Skeletal muscle satellite cell (primary cell): ENCODE data around the gene NCF2.

Source experiments
- H3K27me3 ChIP-seq: 2 replicates; pipeline ENCODE4 v1.7.0; 2013; ENCODE audit warnings: low read length; ENCODE audit not compliant: control insufficient read depth, insufficient read depth
- H3K36me3 ChIP-seq: 2 replicates; pipeline ENCODE4 v1.7.0; 2013; ENCODE audit warnings: mild to moderate bottlenecking, control low read depth, low read length; ENCODE audit not compliant: insufficient read depth
- H3K4me1 ChIP-seq: 2 replicates; pipeline ENCODE4 v1.7.0; 2013; ENCODE audit warnings: low read length; ENCODE audit not compliant: control insufficient read depth, insufficient read depth
- H3K4me2 ChIP-seq: 2 replicates; pipeline ENCODE4 v1.7.0; 2013; ENCODE audit warnings: mild to moderate bottlenecking, low read length
- H3K4me3 ChIP-seq: 2 replicates; pipeline ENCODE4 v1.7.0; 2013; ENCODE audit warnings: low read length
- H3K9ac ChIP-seq: 2 replicates; pipeline ENCODE4 v1.7.0; 2013; ENCODE audit warnings: mild to moderate bottlenecking, low read depth, low read length, moderate library complexity
- H3K9me3 ChIP-seq: replicated peaks from 2 replicates; pipeline ENCODE4 v1.7.0; 2013; ENCODE audit warnings: mild to moderate bottlenecking, control low read depth, low read length

Gene NCF2

DNA sequence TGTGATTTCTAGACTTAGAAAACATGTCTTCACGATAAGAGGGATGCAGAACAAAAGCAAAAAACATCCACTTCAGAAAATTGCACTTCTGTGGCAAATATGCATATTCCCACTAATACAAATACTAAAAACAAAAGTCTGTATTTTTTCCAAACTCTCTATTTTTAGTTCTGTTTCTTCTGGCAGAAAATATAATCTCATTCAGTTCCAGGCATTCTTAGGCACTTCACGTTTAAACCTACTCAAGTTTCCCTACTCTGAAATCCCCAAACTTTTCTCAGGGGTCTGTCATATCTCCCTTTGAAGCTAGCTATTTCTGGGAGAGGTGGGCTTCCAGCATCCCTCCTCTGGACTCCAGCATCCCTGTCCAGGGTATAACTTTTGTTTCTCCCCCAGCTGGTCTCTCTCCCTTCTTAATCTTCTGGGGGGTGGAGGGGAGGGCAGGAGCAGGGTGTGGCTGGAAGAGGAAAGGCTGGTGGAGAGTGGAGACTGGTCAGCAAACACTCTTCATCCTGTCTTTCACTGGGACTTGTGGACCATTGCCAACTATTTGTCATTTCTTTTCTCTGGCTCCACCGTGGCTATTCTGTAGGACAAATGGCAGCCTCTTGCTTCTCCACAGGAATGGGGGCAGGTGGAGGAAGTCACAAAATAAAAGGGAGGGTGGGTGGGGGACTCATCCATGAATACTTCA lies 19.6 kb upstream of the NCF2 start:
- Histone ChIP-seq H3K4me2 (peak overlapping the region; percentile 46), H3K27me3 (no peaks in the 10 kb centered on the region), H3K9me3 (no peaks in the 10 kb centered on the region), H3K4me3 (no peak overlapping the region), H3K9ac (peak overlapping the region; percentile 45), H3K4me1 (peaks cover 25% of the 10 kb centered on the region), H3K36me3 (no peaks in the 10 kb centered on the region)

DNA sequence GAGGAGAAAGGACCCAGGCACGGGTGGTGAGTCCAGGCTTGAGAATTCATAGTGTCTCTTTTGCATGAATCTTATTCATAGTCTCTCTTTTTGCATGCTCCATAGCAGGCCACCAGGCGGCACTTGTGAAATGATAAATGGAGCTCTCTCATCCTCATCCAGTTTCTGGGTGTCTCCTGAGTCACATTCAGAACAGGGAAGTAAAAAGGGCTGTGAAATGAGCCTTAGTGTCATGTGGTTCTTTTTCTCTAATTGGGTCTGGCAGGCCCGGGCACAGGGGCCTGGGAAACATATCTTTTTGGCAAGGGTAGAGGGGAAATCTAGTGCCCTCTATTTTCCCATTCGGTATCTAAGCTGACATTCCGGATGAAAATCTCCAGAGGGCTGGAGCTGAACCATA lies 19.1 kb upstream of the NCF2 start:
- Histone ChIP-seq H3K4me3 (no peak overlapping the region), H3K4me1 (peaks cover 27% of the 10 kb centered on the region), H3K9me3 (no peaks in the 10 kb centered on the region), H3K36me3 (no peaks in the 10 kb centered on the region), H3K4me2 (peak overlapping the region; percentile 46), H3K27me3 (no peaks in the 10 kb centered on the region), H3K9ac (peak overlapping the region; percentile 45)

DNA sequence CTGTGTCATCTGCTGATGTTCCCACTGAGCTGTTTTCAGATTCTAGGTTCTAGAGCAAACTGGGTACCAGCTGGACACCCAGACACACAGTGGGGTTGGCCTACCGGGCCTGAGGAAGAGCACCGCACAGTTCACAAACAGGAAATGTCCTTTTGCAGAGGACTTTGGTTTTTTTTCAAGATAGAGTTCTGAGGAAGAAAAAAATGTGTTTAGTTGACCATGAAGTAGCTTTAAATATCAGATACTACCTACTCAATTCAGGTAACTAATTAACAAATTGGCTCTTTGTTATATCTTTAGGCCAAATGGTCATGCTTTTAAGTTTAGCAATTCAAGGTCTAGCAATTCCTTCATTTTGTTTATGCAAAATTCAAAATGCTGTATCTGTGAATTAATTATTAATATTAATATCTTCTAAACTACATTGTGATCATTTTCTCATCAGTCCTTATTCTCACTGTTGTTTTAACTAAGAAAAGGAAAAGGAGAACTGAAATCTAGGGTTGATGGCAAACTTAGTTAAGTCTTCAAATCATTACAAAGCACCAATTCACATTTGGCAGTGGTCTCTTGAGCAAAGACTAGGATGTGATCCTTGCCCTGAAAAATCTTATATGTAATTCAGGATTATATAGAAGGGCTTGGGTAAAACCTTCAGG lies 17.2 kb upstream of the NCF2 start:
- H3K4me3 ChIP-seq, result no peak overlapping the region
- H3K4me1 ChIP-seq, result peaks cover 33% of the 10 kb centered on the region
- H3K4me2 ChIP-seq, result no peak overlapping the region
- no peaks in the 10 kb centered on the region for H3K36me3 ChIP-seq
- H3K27me3 ChIP-seq, result no peaks in the 10 kb centered on the region
- no peaks in the 10 kb centered on the region for H3K9me3 ChIP-seq
- no peak overlapping the region for H3K9ac ChIP-seq

DNA sequence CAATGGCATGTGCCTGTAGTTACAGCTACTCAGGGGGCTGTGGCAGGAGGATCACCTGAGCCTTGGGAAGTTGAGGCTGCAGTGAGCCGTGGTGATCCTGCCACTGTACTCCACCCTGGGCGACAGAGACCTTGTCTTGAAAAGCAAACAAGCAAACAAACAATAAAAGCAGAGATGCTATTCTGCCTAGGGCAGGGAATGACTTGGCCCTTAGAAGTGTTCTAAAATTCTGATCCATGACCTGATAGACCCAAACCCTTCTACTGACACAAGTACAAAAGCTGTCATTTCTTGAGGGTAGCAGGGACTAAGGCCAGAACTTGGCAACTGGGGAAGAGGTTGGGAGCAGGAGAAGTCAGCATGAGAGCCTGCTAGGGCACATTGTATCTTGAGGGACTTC lies 15.6 kb upstream of the NCF2 start:
- Histone ChIP-seq H3K4me2 (no peak overlapping the region), H3K4me3 (no peak overlapping the region), H3K9me3 (no peaks in the 10 kb centered on the region), H3K27me3 (no peaks in the 10 kb centered on the region), H3K4me1 (peaks cover 33% of the 10 kb centered on the region), H3K9ac (no peak overlapping the region), H3K36me3 (no peaks in the 10 kb centered on the region)

DNA sequence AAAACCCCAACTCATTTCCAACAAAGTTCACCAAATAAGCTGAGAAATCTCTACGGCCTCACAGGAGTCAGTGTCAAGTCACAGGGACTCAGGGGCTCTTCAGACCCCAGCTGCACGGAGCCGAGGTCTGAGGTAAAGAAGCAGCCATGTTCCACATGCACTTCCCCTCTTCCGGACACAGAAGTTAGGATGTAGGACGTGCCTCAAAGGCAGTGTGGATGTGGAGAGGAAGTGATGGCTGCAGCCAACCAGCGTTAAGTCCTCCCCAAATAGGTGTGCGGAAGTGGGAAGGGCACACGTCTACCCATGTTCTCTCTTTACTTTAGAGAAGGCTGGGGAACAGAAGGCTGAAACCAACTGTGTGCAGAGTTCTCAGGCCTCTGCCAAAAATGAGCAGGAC lies 14.6 kb upstream of the NCF2 start:
- peaks cover 35% of the 10 kb centered on the region for H3K4me1 ChIP-seq
- no peaks in the 10 kb centered on the region for H3K27me3 ChIP-seq
- H3K4me3 ChIP-seq, result no peak overlapping the region
- H3K4me2 ChIP-seq, result no peak overlapping the region
- no peaks in the 10 kb centered on the region for H3K36me3 ChIP-seq
- H3K9me3 ChIP-seq, result no peaks in the 10 kb centered on the region
- no peak overlapping the region for H3K9ac ChIP-seq

DNA sequence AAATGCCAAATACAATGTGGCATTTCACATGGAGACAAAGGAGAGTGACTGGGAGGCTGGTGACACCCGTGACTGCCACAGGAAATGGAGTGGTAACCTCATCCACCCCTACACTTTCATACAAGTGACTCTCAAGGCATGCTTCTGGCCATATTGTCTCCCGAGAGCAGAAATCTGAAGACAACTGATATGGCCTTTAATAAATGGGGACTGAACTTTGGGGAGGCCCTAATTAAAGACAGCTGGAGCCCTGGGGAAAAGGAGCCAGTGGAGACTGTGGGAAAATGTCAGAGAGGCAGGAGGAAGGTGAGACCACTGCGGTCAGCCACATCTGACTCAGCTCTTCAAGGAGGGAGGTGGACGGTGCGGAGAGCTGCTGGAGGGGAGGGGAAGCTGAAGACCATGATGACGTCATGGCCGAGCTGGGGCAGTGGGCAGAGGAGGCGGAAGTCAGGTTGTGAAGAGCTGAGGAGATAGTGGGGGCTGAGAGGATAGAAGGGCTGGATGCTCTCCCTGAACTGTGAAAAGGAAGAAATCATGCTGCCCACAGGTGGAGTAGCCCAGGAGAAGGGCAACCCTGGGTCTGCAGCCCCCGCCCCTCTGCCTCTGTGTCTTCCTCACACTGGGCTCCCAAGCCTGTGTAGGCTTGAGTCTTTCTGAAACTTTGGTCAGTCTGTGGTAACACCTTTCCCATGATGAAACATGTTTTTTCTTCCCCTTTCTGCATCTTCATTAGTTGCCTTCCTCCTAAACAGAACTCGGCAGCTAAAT lies 14.0 kb upstream of the NCF2 start:
- Histone ChIP-seq H3K36me3 (no peaks in the 10 kb centered on the region), H3K9me3 (no peaks in the 10 kb centered on the region), H3K4me3 (no peak overlapping the region), H3K4me2 (no peak overlapping the region), H3K4me1 (peaks cover 29% of the 10 kb centered on the region), H3K27me3 (no peaks in the 10 kb centered on the region), H3K9ac (no peak overlapping the region)

DNA sequence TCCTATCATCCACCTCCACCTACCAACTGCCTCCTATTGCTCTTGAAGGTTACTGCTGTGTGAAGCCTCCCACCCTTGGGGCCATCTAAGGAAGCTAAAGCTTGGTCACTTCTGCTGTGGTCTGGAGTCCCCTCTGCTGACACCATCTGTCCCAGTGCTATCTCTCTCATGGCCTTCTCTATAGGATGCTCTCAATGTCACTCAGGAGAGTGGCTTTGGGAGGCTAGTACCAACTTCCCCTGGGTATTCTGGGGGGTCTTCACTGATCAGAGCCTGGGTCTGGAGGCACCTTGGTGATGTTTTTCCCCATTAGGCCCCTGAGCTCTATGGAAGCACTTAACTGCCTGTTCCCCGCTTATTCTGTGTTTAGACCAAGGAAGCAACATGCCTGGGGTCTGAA lies 12.3 kb upstream of the NCF2 start:
- Histone ChIP-seq H3K4me3 (no peak overlapping the region), H3K9me3 (no peaks in the 10 kb centered on the region), H3K4me2 (no peak overlapping the region), H3K27me3 (no peaks in the 10 kb centered on the region), H3K36me3 (no peaks in the 10 kb centered on the region), H3K9ac (no peak overlapping the region), H3K4me1 (peaks cover 14% of the 10 kb centered on the region)

DNA sequence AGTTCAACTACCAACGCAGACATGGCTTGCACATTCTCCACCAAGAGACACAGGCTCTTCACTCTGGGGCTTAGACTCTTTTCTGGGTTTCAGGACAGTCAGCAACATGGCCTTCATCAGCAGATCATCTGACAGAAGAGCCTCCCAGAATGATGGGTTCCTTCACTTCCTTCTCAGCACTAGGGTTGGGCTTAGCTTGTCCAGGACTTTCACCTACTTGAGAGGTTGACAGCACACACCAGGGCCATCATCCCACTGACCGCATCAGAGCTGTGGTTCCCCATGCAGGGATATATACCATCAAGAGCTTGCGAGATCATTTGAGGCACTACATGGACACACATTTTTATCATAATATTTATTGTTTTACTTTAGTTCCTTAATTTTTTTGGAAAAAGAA lies 10.4 kb upstream of the NCF2 start:
- no peaks in the 10 kb centered on the region for H3K9me3 ChIP-seq
- H3K36me3 ChIP-seq, result no peaks in the 10 kb centered on the region
- no peak overlapping the region for H3K4me3 ChIP-seq
- H3K9ac ChIP-seq, result no peak overlapping the region
- H3K4me2 ChIP-seq, result no peak overlapping the region
- H3K4me1 ChIP-seq, result peaks cover 14% of the 10 kb centered on the region
- H3K27me3 ChIP-seq, result peaks cover 6% of the 10 kb centered on the region

DNA sequence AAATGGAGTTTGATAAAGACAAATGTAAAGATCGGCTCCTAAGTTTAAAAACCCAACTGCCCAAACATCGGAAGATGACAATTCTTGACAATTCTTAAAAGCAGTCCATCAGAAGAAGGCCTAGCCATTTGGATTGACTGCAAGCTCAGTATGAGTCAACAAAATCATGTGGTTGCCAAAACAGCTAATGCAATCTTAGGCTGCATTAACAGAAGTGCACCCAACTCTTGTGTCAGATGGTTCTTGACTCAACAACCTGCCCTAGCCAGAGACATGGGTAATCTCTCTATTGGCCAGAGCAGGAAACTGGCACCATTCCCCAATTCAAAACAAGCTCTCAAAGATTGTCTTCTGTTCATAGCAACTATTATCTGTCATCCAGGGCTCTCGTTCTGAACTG lies 9.9 kb upstream of the NCF2 start:
- Histone ChIP-seq H3K27me3 (peaks cover 7% of the 10 kb centered on the region), H3K4me2 (no peak overlapping the region), H3K4me1 (peaks cover 14% of the 10 kb centered on the region)

DNA sequence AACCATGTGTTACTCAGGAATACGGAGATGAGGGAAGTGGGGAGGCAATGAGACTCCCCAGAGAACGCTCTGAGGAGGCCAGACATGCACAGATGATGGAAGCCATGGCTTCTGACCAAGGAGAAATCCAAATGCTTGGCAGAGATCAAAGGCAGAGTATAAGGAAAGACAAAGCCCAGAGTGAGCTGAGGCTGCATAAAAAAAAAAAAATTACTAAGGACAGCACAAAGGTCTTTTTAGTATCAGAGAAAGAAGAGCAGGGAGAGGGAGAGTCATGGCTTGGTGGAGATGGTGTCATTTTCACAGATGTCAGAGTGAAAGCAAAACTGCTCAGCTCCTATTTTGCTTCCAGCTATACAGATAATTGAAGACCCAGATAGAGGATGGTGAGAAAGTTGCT lies 8.1 kb upstream of the NCF2 start:
- H3K4me1 ChIP-seq, result peaks cover 5% of the 10 kb centered on the region
- no peaks in the 10 kb centered on the region for H3K36me3 ChIP-seq
- H3K9ac ChIP-seq, result no peak overlapping the region
- peaks cover 7% of the 10 kb centered on the region for H3K27me3 ChIP-seq
- H3K4me2 ChIP-seq, result no peak overlapping the region
- no peaks in the 10 kb centered on the region for H3K9me3 ChIP-seq
- H3K4me3 ChIP-seq, result no peak overlapping the region

More for the DNA sequence above, 9.9 kb upstream of the NCF2 start:
- no peak overlapping the region for H3K9ac ChIP-seq
- no peaks in the 10 kb centered on the region for H3K9me3 ChIP-seq
- no peaks in the 10 kb centered on the region for H3K36me3 ChIP-seq
- H3K4me3 ChIP-seq, result no peak overlapping the region

DNA sequence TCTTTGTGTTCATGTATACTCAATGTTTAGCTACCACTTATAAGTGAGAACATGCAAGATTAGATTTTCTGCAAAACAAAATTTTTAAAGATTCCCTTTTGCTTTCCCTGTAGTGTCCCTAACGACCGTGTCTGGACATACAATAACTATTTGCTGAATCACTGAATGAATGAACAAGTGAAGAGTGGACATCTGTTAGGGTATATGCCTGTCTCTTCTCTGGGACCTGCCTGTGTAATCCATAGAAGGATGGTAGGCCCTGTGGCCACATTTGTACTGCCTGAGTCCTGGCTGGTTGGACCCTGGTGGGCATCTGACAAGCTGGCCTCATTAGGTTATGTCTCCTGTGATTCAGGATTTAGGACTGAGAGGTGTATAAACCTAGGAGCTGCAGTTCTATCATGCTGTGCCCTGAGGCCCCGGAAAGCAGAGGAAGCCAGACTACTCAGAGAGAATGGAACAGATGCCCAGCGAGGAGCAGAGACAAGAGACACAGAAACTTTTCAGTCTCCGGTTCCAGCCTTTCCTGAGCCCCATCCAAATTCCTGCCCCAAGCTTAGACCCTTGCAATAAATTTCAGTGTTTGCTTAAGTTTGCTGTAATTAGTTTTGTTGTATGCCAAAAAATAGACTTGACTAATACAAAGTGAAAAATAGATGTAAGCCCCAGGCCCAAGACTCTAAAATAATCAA lies 7.5 kb upstream of the NCF2 start:
- H3K4me3 ChIP-seq, result no peak overlapping the region
- no peaks in the 10 kb centered on the region for H3K9me3 ChIP-seq
- H3K9ac ChIP-seq, result no peak overlapping the region
- peaks cover 7% of the 10 kb centered on the region for H3K27me3 ChIP-seq
- H3K4me2 ChIP-seq, result no peak overlapping the region
- H3K4me1 ChIP-seq, result peaks cover 5% of the 10 kb centered on the region
- H3K36me3 ChIP-seq, result no peaks in the 10 kb centered on the region
